OCI-LY1 (cell line): Measurements from ENCODE around the gene GADD45A.

ENCODE experiments used
- CTCF ChIP-seq: fragments of 200-600 bp; sonication (generic), shearing (Covaris generic); IDR thresholded peaks from 2 replicates; pipeline ENCODE4 v1.5.1; 2017; ENCODE audit warnings: mild to moderate bottlenecking, antibody characterized with exemption, low read length, moderate library complexity, mixed read lengths
- EZH2 ChIP-seq: fragments of 200-600 bp; sonication (generic), shearing (Covaris generic); IDR thresholded peaks from 2 replicates; pipeline ENCODE4 v1.8.0; 2017; ENCODE audit warnings: borderline replicate concordance, mixed run types, mild to moderate bottlenecking, antibody characterized with exemption, low read length, moderate library complexity, mixed read lengths

GRCh38 chr1:67689267-67690017, 4.4 kb downstream of the GADD45A start:
- no peak for TF ChIP-seq CTCF
- no peak for TF ChIP-seq EZH2
